GM12891 (cell line): ENCODE results near the gene CACNG3.

Experiments used
- POLR2A ChIP-seq: IDR thresholded peaks from 2 replicates; pipeline ENCODE4 v1.6.1; 2011; ENCODE audit warnings: low read depth, low read length, control low read depth
- POLR2AphosphoS5 ChIP-seq: IDR thresholded peaks from 2 replicates; pipeline ENCODE4 v1.6.1; 2011; ENCODE audit warnings: low read depth, low read length, control low read depth
- TAF1 ChIP-seq: IDR thresholded peaks from 2 replicates; pipeline ENCODE4 v1.6.1; 2011; ENCODE audit warnings: low read depth, low read length, control low read depth

DNA sequence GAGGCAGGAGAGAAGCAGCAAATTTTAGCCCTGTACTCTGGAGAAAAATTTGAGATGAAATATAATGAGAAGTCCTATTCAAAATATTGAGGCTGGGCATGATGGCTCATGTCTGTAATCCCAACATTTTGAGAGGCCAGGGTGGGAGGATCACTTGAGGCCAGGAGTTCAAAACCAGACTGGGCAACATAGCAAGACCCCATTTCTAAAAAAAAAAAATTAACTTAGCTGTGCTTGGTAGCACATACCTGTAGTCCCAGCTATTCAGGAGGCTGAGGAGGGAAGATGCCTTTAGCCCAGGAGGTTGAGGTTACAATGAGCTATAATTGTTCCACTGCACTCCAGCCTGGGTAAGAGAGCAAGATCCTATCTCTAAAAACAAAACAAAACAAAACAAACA is 103.4 kb downstream of the CACNG3 start:
- no peak for TF ChIP-seq POLR2A
- TF ChIP-seq POLR2AphosphoS5, result no peak
- no peak for TF ChIP-seq TAF1
